Upper lobe of right lung (tissue), 1 donor: ENCODE results near the gene PLCE1. TPM values are rescaled to one million over a fixed set of nuclear protein-coding genes. Genes with fewer than 3 reads are reported as not detected.

ENCODE experiments used
- ATAC-seq: fragments of 200-7000 bp; cut with Tn5 transposase; one replicate; pipeline ENCODE4 v1.9.1; 2020; ENCODE audit warnings: mild to moderate bottlenecking, moderate library complexity
- DNase-seq: peaks from one replicate; pipeline ENCODE4 v3.0.0-alpha.2; 2020
- H3K27ac ChIP-seq: fragments of 200-600 bp; one replicate; pipeline ENCODE4 v1.8.0; 2022
- H3K27me3 ChIP-seq: fragments of 200-600 bp; one replicate; pipeline ENCODE4 v1.8.0; 2022; ENCODE audit warnings: mild to moderate bottlenecking
- H3K36me3 ChIP-seq: fragments of 200-600 bp; one replicate; pipeline ENCODE4 v1.8.0; 2022
- H3K4me1 ChIP-seq: fragments of 200-600 bp; one replicate; pipeline ENCODE4 v1.8.0; 2022
- H3K4me3 ChIP-seq: fragments of 200-600 bp; one replicate; pipeline ENCODE4 v1.8.0; 2022; ENCODE audit warnings: mild to moderate bottlenecking
- H3K9me3 ChIP-seq: fragments of 200-600 bp; one replicate; pipeline ENCODE4 v1.8.0; 2022
- CTCF ChIP-seq: fragments of 200-600 bp; IDR thresholded peaks from one replicate; pipeline ENCODE4 v1.8.0; 2022; ENCODE audit warnings: antibody characterized with exemption
- intact Hi-C: fragments of 100-400 bp; cut with DNase I; formaldehyde crosslinking; loops from one replicate; pipeline ENCODE4 v1.11.0; 2022
- total RNA-seq: library from RNA; stranded (reverse); fragmentation: NEBNext Ultra II Directional; extraction: Animal tissue kit (Norgen Biotek cat#: 25700); gene quantifications from one replicate; pipeline ENCODE4 v1.2.1, GENCODE V29; 2021
- donor health status: DM: no; HTN: yes; CAD: no; lungs with severe emphysema.

Gene PLCE1
- total RNA-seq, 1 donor from 2014 or later: 14.3 TPM

GRCh38 chr10:93994438-93994801, 689 bp downstream of the PLCE1 start:
- DNase-seq (no peak), ATAC-seq (no peak)
- no peaks in the 10 kb centered on the region for H3K9me3 ChIP-seq
- peak overlapping the region; percentile 59 for H3K4me3 ChIP-seq
- peaks cover 29% of the 10 kb centered on the region for H3K27me3 ChIP-seq
- H3K36me3 ChIP-seq: no peaks in the 10 kb centered on the region
- peaks cover 8% of the 10 kb centered on the region for H3K4me1 ChIP-seq
- TF ChIP-seq CTCF: no peak
- peak overlapping the region; percentile 68 for H3K27ac ChIP-seq
- intact Hi-C loops: no loop called here

GRCh38 chr10:93995182-93995581, 1.5 kb downstream of the PLCE1 start:
- peaks cover 29% of the 10 kb centered on the region for H3K27me3 ChIP-seq
- peaks cover 8% of the 10 kb centered on the region for H3K4me1 ChIP-seq
- ATAC-seq: no peak
- H3K27ac ChIP-seq: no peak overlapping the region
- H3K9me3 ChIP-seq: no peaks in the 10 kb centered on the region
- peak overlapping the region; percentile 59 for H3K4me3 ChIP-seq
- intact Hi-C loops: no loop called here
- no peak for TF ChIP-seq CTCF
- no peaks in the 10 kb centered on the region for H3K36me3 ChIP-seq
- no peak for DNase-seq

- DNase-seq: no peak
- no peak for ATAC-seq
- H3K36me3 ChIP-seq: no peaks in the 10 kb centered on the region
- no peaks in the 10 kb centered on the region for H3K9me3 ChIP-seq
- H3K4me1 ChIP-seq: peaks cover 8% of the 10 kb centered on the region
- no peak for TF ChIP-seq CTCF
- H3K27me3 ChIP-seq: peaks cover 29% of the 10 kb centered on the region
- H3K4me3 ChIP-seq: peak overlapping the region; percentile 59
- intact Hi-C loops: no loop called here
- no peak overlapping the region for H3K27ac ChIP-seq
Observed at GRCh38 chr10:93995598-93996271, 2.0 kb downstream of the PLCE1 start.

GRCh38 chr10:93996551-93996950, 2.8 kb downstream of the PLCE1 start:
- TF ChIP-seq CTCF: no peak
- intact Hi-C loops: no loop called here
- ATAC-seq: no peak

GRCh38 chr10:93997546-93997945, 3.8 kb downstream of the PLCE1 start:
- no peaks in the 10 kb centered on the region for H3K9me3 ChIP-seq
- TF ChIP-seq CTCF: no peak
- H3K27ac ChIP-seq: no peak overlapping the region
- H3K36me3 ChIP-seq: no peaks in the 10 kb centered on the region
- intact Hi-C loops: no loop called here
- H3K27me3 ChIP-seq: peaks cover 23% of the 10 kb centered on the region
- DNase-seq (no peak), ATAC-seq (no peak)
- peaks cover 2% of the 10 kb centered on the region for H3K4me1 ChIP-seq
- H3K4me3 ChIP-seq: no peak overlapping the region

More at GRCh38 chr10:93996551-93996950, 2.8 kb downstream of the PLCE1 start:
- no peaks in the 10 kb centered on the region for H3K36me3 ChIP-seq
- peaks cover 8% of the 10 kb centered on the region for H3K4me1 ChIP-seq
- no peak overlapping the region for H3K4me3 ChIP-seq
- DNase-seq: no peak
- no peak overlapping the region for H3K27ac ChIP-seq
- peaks cover 29% of the 10 kb centered on the region for H3K27me3 ChIP-seq
- H3K9me3 ChIP-seq: no peaks in the 10 kb centered on the region
